Skeletal muscle satellite cell (primary cell): ENCODE measurements around the gene SEC14L1.

Source experiments
- H3K27me3 ChIP-seq: 2 replicates; pipeline ENCODE4 v1.7.0; 2013; ENCODE audit warnings: low read length; ENCODE audit not compliant: control insufficient read depth, insufficient read depth
- H3K36me3 ChIP-seq: 2 replicates; pipeline ENCODE4 v1.7.0; 2013; ENCODE audit warnings: mild to moderate bottlenecking, control low read depth, low read length; ENCODE audit not compliant: insufficient read depth
- H3K4me1 ChIP-seq: 2 replicates; pipeline ENCODE4 v1.7.0; 2013; ENCODE audit warnings: low read length; ENCODE audit not compliant: control insufficient read depth, insufficient read depth
- H3K4me2 ChIP-seq: 2 replicates; pipeline ENCODE4 v1.7.0; 2013; ENCODE audit warnings: mild to moderate bottlenecking, low read length
- H3K4me3 ChIP-seq: 2 replicates; pipeline ENCODE4 v1.7.0; 2013; ENCODE audit warnings: low read length
- H3K9ac ChIP-seq: 2 replicates; pipeline ENCODE4 v1.7.0; 2013; ENCODE audit warnings: mild to moderate bottlenecking, low read depth, low read length, moderate library complexity
- H3K9me3 ChIP-seq: replicated peaks from 2 replicates; pipeline ENCODE4 v1.7.0; 2013; ENCODE audit warnings: mild to moderate bottlenecking, control low read depth, low read length

SEC14L1 gene

GRCh38 chr17:77235370-77235941 lies 94.7 kb downstream of the SEC14L1 start:
- H3K27me3 ChIP-seq = no peaks in the 10 kb centered on the region
- peak overlapping the region; percentile 41 for H3K9ac ChIP-seq
- peak overlapping the region; percentile 45 for H3K4me3 ChIP-seq
- H3K36me3 ChIP-seq = no peaks in the 10 kb centered on the region
- peaks cover 2% of the 10 kb centered on the region for H3K9me3 ChIP-seq
- H3K4me1 ChIP-seq = peaks cover 16% of the 10 kb centered on the region
- peak overlapping the region; percentile 75 for H3K4me2 ChIP-seq

GRCh38 chr17:77237232-77238008 lies 96.7 kb downstream of the SEC14L1 start:
- Histone ChIP-seq H3K27me3 (no peaks in the 10 kb centered on the region), H3K4me2 (no peak overlapping the region), H3K9ac (no peak overlapping the region), H3K4me3 (no peak overlapping the region), H3K4me1 (peaks cover 16% of the 10 kb centered on the region), H3K9me3 (peaks cover 2% of the 10 kb centered on the region), H3K36me3 (no peaks in the 10 kb centered on the region)

- no peaks in the 10 kb centered on the region for H3K27me3 ChIP-seq
- no peaks in the 10 kb centered on the region for H3K36me3 ChIP-seq
- H3K4me2 ChIP-seq = no peak overlapping the region
- H3K4me3 ChIP-seq = no peak overlapping the region
- no peaks in the 10 kb centered on the region for H3K4me1 ChIP-seq
- no peak overlapping the region for H3K9ac ChIP-seq
- H3K9me3 ChIP-seq = no peaks in the 10 kb centered on the region
Observed at GRCh38 chr17:77240976-77241375, 100.2 kb downstream of the SEC14L1 start.

GRCh38 chr17:77242118-77242851 lies 101.5 kb downstream of the SEC14L1 start:
- no peaks in the 10 kb centered on the region for H3K36me3 ChIP-seq
- H3K27me3 ChIP-seq = no peaks in the 10 kb centered on the region
- H3K4me2 ChIP-seq = no peak overlapping the region
- H3K9ac ChIP-seq = no peak overlapping the region
- peaks cover 6% of the 10 kb centered on the region for H3K4me1 ChIP-seq
- no peaks in the 10 kb centered on the region for H3K9me3 ChIP-seq
- no peak overlapping the region for H3K4me3 ChIP-seq

GRCh38 chr17:77245162-77245926 lies 104.6 kb downstream of the SEC14L1 start:
- H3K9ac ChIP-seq = no peak overlapping the region
- H3K4me1 ChIP-seq = peaks cover 11% of the 10 kb centered on the region
- H3K4me3 ChIP-seq = no peak overlapping the region
- peaks cover 8% of the 10 kb centered on the region for H3K27me3 ChIP-seq
- no peaks in the 10 kb centered on the region for H3K36me3 ChIP-seq
- H3K4me2 ChIP-seq = no peak overlapping the region
- no peaks in the 10 kb centered on the region for H3K9me3 ChIP-seq

- Histone ChIP-seq H3K4me3 (peak overlapping the region; percentile 77), H3K36me3 (no peaks in the 10 kb centered on the region), H3K9me3 (no peaks in the 10 kb centered on the region), H3K27me3 (peaks cover 8% of the 10 kb centered on the region), H3K4me1 (peaks cover 11% of the 10 kb centered on the region), H3K4me2 (peak overlapping the region; percentile 99), H3K9ac (peak overlapping the region; percentile 83)
Observed at GRCh38 chr17:77246110-77247047, 105.6 kb downstream of the SEC14L1 start.

- Histone ChIP-seq H3K36me3 (no peaks in the 10 kb centered on the region), H3K4me3 (peak overlapping the region; percentile 77), H3K9me3 (no peaks in the 10 kb centered on the region), H3K9ac (peak overlapping the region; percentile 83), H3K4me2 (peak overlapping the region; percentile 99), H3K27me3 (peaks cover 8% of the 10 kb centered on the region), H3K4me1 (peaks cover 11% of the 10 kb centered on the region)
Observed at GRCh38 chr17:77247048-77247541, 106.3 kb downstream of the SEC14L1 start.

GRCh38 chr17:77247609-77248008 lies 106.8 kb downstream of the SEC14L1 start:
- Histone ChIP-seq H3K4me3 (peak overlapping the region; percentile 77), H3K4me2 (peak overlapping the region; percentile 99), H3K36me3 (no peaks in the 10 kb centered on the region), H3K9ac (peak overlapping the region; percentile 83), H3K27me3 (peaks cover 8% of the 10 kb centered on the region), H3K9me3 (no peaks in the 10 kb centered on the region), H3K4me1 (peaks cover 15% of the 10 kb centered on the region)

- Histone ChIP-seq H3K4me2 (no peak overlapping the region), H3K36me3 (no peaks in the 10 kb centered on the region), H3K9ac (no peak overlapping the region), H3K9me3 (no peaks in the 10 kb centered on the region), H3K4me1 (peaks cover 17% of the 10 kb centered on the region), H3K27me3 (peaks cover 8% of the 10 kb centered on the region), H3K4me3 (no peak overlapping the region)
Observed at GRCh38 chr17:77248216-77249114, 107.7 kb downstream of the SEC14L1 start.
